ENCODE data around the gene VWA8. TPM values are rescaled to one million over a fixed set of nuclear protein-coding genes. Genes with fewer than 3 reads are reported as not detected.
"Not testable (repeated sequence)": the region's sequence is repeated elsewhere in the genome, so short reads cannot be mapped to it uniquely, and the experiment has no call there.

The VWA8 gene
- polyA plus RNA-seq, 1 donor (not counting 4 experiments of a cell fraction or from before 2014, with no cell fraction given): 17.8 TPM

- Histone ChIP-seq H3K4me1 (ENCODE audit: control insufficient read depth, extremely low read depth, insufficient read depth, low read length) (no peaks in the 10 kb centered on the region), H3K9me1 (ENCODE audit: control insufficient read depth, extremely low read depth, insufficient read depth, low read length) (no peaks in the 10 kb centered on the region), H2AFZ (ENCODE audit: control insufficient read depth, low read length) (no peak overlapping the region), H3K27ac (ENCODE audit: control insufficient read depth, insufficient read depth, low read length) (no peak overlapping the region), H3K27me3 (ENCODE audit: control insufficient read depth, extremely low read depth, insufficient read depth, low read length) (no peaks in the 10 kb centered on the region), H3K79me2 (ENCODE audit: control insufficient read depth, insufficient read depth, low read length) (no peaks in the 10 kb centered on the region), H3K9ac (ENCODE audit: control insufficient read depth, extremely low read depth, insufficient read depth, low read length) (no peak overlapping the region), H3K9me3 (ENCODE audit: control insufficient read depth, low read depth, low read length) (no peaks in the 10 kb centered on the region), H4K20me1 (ENCODE audit: control insufficient read depth, extremely low read depth, insufficient read depth, low read length) (no peaks in the 10 kb centered on the region), H3K4me2 (ENCODE audit: control insufficient read depth, extremely low read depth, insufficient read depth, low read depth, low read length) (no peak overlapping the region), H3K4me3 (ENCODE audit: control insufficient read depth in 2 of 3, extremely low read depth in 1 of 3, insufficient read depth in 2 of 3, low read depth in 1 of 3, low read length in 3 of 3) (no peak overlapping the region), H3K36me3 (ENCODE audit: control insufficient read depth in 2 of 2, extremely low read depth in 1 of 2, insufficient read depth in 2 of 2, low read length in 2 of 2) (peaks cover 0 to 1% of the 10 kb centered on the region in 2 experiments)
- no peak for TF ChIP-seq EZH2 (IDR thresholded peaks at IDR 0.05; ENCODE audit: low read length)
- no peak for TF ChIP-seq CTCF (optimal IDR thresholded peaks at IDR 0.05 in 1 of 3, IDR thresholded peaks at IDR 0.05 in 1 of 3, conservative IDR thresholded peaks at IDR 0.05 in 1 of 3; ENCODE audit: extremely low read depth in 1 of 3, insufficient read depth in 2 of 3, low read length in 3 of 3)
- FAIRE-seq (no peak), DNase-seq (ENCODE audit: low read depth, low spot score) (no peak)
- dilution Hi-C loops (cut with MboI; ENCODE audit: extremely low pct_ligation_motif_present, low sequenced_read_pairs): no loop called here
These were observed 321.5 kb downstream of the VWA8 start for GRCh38 chr13:41639237-41639904.

GRCh38 chr13:41637586-41637985, 323.3 kb downstream of the VWA8 start:
- Histone ChIP-seq H3K9me1 (ENCODE audit: control insufficient read depth, extremely low read depth, insufficient read depth, low read length) (no peaks in the 10 kb centered on the region), H2AFZ (ENCODE audit: control insufficient read depth, low read length) (no peak overlapping the region), H3K4me3 (ENCODE audit: control insufficient read depth in 2 of 3, extremely low read depth in 1 of 3, insufficient read depth in 2 of 3, low read depth in 1 of 3, low read length in 3 of 3) (no peak overlapping the region), H3K27ac (ENCODE audit: control insufficient read depth, insufficient read depth, low read length) (no peak overlapping the region), H3K4me2 (ENCODE audit: control insufficient read depth, extremely low read depth, insufficient read depth, low read depth, low read length) (no peak overlapping the region), H4K20me1 (ENCODE audit: control insufficient read depth, extremely low read depth, insufficient read depth, low read length) (no peaks in the 10 kb centered on the region), H3K36me3 (ENCODE audit: control insufficient read depth in 2 of 2, extremely low read depth in 1 of 2, insufficient read depth in 2 of 2, low read length in 2 of 2) (peaks cover 0 to 1% of the 10 kb centered on the region in 2 experiments), H3K9ac (ENCODE audit: control insufficient read depth, extremely low read depth, insufficient read depth, low read length) (no peak overlapping the region), H3K79me2 (ENCODE audit: control insufficient read depth, insufficient read depth, low read length) (no peaks in the 10 kb centered on the region), H3K9me3 (ENCODE audit: control insufficient read depth, low read depth, low read length) (no peaks in the 10 kb centered on the region), H3K27me3 (ENCODE audit: control insufficient read depth, extremely low read depth, insufficient read depth, low read length) (no peaks in the 10 kb centered on the region), H3K4me1 (ENCODE audit: control insufficient read depth, extremely low read depth, insufficient read depth, low read length) (no peaks in the 10 kb centered on the region)
- dilution Hi-C loops (cut with MboI; ENCODE audit: extremely low pct_ligation_motif_present, low sequenced_read_pairs): no loop called here
- DNase-seq (ENCODE audit: low read depth, low spot score): no peak
- no peak for FAIRE-seq
- TF ChIP-seq EZH2 (IDR thresholded peaks at IDR 0.05; ENCODE audit: low read length) (no peak), CTCF (optimal IDR thresholded peaks at IDR 0.05 in 1 of 3, IDR thresholded peaks at IDR 0.05 in 1 of 3, conservative IDR thresholded peaks at IDR 0.05 in 1 of 3; ENCODE audit: extremely low read depth in 1 of 3, insufficient read depth in 2 of 3, low read length in 3 of 3) (no peak)

GRCh38 chr13:41637032-41637431, 323.9 kb downstream of the VWA8 start:
- H2AFZ ChIP-seq (ENCODE audit: control insufficient read depth, low read length); H3K9ac ChIP-seq (ENCODE audit: control insufficient read depth, extremely low read depth, insufficient read depth, low read length); DNase-seq (ENCODE audit: low read depth, low spot score); H3K79me2 ChIP-seq (ENCODE audit: control insufficient read depth, insufficient read depth, low read length); H3K4me1 ChIP-seq (ENCODE audit: control insufficient read depth, extremely low read depth, insufficient read depth, low read length); H4K20me1 ChIP-seq (ENCODE audit: control insufficient read depth, extremely low read depth, insufficient read depth, low read length); H3K9me1 ChIP-seq (ENCODE audit: control insufficient read depth, extremely low read depth, insufficient read depth, low read length); dilution Hi-C loops (cut with MboI; ENCODE audit: extremely low pct_ligation_motif_present, low sequenced_read_pairs); H3K4me3 ChIP-seq (ENCODE audit: control insufficient read depth in 2 of 3, extremely low read depth in 1 of 3, insufficient read depth in 2 of 3, low read depth in 1 of 3, low read length in 3 of 3); H3K27me3 ChIP-seq (ENCODE audit: control insufficient read depth, extremely low read depth, insufficient read depth, low read length); FAIRE-seq; H3K9me3 ChIP-seq (ENCODE audit: control insufficient read depth, low read depth, low read length); H3K36me3 ChIP-seq (ENCODE audit: control insufficient read depth in 2 of 2, extremely low read depth in 1 of 2, insufficient read depth in 2 of 2, low read length in 2 of 2); H3K4me2 ChIP-seq (ENCODE audit: control insufficient read depth, extremely low read depth, insufficient read depth, low read depth, low read length); H3K27ac ChIP-seq (ENCODE audit: control insufficient read depth, insufficient read depth, low read length): not testable (repeated sequence)

DNA sequence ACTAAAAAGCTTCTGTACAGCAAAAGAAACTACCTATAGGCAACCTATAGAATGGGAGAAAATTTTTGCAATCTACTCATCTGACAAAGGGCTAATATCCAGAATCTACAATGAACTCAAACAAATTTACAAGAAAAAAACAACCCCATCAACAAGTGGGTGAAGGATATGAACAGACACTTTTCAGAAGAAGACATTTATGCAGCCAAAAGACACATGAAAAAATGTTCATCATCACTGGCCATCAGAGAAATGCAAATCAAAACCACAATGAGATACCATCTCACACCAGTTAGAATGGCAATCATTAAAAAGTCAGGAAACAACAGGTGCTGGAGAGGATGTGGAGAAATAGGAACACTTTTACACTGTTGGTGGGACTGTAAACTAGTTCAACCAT, 324.3 kb downstream of the VWA8 start:
- FAIRE-seq; dilution Hi-C loops (cut with MboI; ENCODE audit: extremely low pct_ligation_motif_present, low sequenced_read_pairs); H3K4me3 ChIP-seq (ENCODE audit: control insufficient read depth in 2 of 3, extremely low read depth in 1 of 3, insufficient read depth in 2 of 3, low read depth in 1 of 3, low read length in 3 of 3); H3K9me1 ChIP-seq (ENCODE audit: control insufficient read depth, extremely low read depth, insufficient read depth, low read length); H3K36me3 ChIP-seq (ENCODE audit: control insufficient read depth in 2 of 2, extremely low read depth in 1 of 2, insufficient read depth in 2 of 2, low read length in 2 of 2); H3K4me2 ChIP-seq (ENCODE audit: control insufficient read depth, extremely low read depth, insufficient read depth, low read depth, low read length); H3K9ac ChIP-seq (ENCODE audit: control insufficient read depth, extremely low read depth, insufficient read depth, low read length); H3K79me2 ChIP-seq (ENCODE audit: control insufficient read depth, insufficient read depth, low read length); H3K4me1 ChIP-seq (ENCODE audit: control insufficient read depth, extremely low read depth, insufficient read depth, low read length); H3K27me3 ChIP-seq (ENCODE audit: control insufficient read depth, extremely low read depth, insufficient read depth, low read length); H4K20me1 ChIP-seq (ENCODE audit: control insufficient read depth, extremely low read depth, insufficient read depth, low read length); H3K27ac ChIP-seq (ENCODE audit: control insufficient read depth, insufficient read depth, low read length); H3K9me3 ChIP-seq (ENCODE audit: control insufficient read depth, low read depth, low read length); H2AFZ ChIP-seq (ENCODE audit: control insufficient read depth, low read length); DNase-seq (ENCODE audit: low read depth, low spot score): not testable (repeated sequence)
